NB4 (cell line): Measurements from ENCODE around the gene ACOT7.

Source experiments
- CTCF ChIP-seq: IDR thresholded peaks from one replicate; pipeline ENCODE4 v1.5.1; 2012; ENCODE audit warnings: low read depth, low read length
- MAX ChIP-seq: IDR thresholded peaks from 2 replicates; pipeline ENCODE4 v1.6.1; 2011; ENCODE audit warnings: low read depth, low read length
- MYC ChIP-seq: IDR thresholded peaks from 2 replicates; pipeline ENCODE4 v1.6.1; 2011; ENCODE audit warnings: low read depth, low read length
- POLR2A ChIP-seq: IDR thresholded peaks from 2 replicates; pipeline ENCODE4 v1.6.1; 2011; ENCODE audit warnings: mild to moderate bottlenecking; ENCODE audit not compliant: insufficient read length; ENCODE audit errors: extremely low read depth

- TF ChIP-seq CTCF (no peak), MYC (no peak), POLR2A (no peak), MAX (no peak)
These were observed 59.1 kb downstream of the ACOT7 start for GRCh38 chr1:6334261-6334993.
